ENCODE results near the gene VGLL3. TPM values are rescaled to one million over a fixed set of nuclear protein-coding genes. Genes with fewer than 3 reads are reported as not detected.
A peak's percentile ranks its signal among the peaks of the same experiment; 100 is the strongest.

The VGLL3 gene, protein sequence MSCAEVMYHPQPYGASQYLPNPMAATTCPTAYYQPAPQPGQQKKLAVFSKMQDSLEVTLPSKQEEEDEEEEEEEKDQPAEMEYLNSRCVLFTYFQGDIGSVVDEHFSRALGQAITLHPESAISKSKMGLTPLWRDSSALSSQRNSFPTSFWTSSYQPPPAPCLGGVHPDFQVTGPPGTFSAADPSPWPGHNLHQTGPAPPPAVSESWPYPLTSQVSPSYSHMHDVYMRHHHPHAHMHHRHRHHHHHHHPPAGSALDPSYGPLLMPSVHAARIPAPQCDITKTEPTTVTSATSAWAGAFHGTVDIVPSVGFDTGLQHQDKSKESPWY
- under 1 TPM in 3 of 5 donors, not detected in 2; 0.03 to 0.20 (median 0.03) TPM for total RNA-seq
- total RNA-seq (2013): 0.02 TPM
- 0 to 0.05 (median 0) reads per million in 29 experiments for total RNA-seq

DNA sequence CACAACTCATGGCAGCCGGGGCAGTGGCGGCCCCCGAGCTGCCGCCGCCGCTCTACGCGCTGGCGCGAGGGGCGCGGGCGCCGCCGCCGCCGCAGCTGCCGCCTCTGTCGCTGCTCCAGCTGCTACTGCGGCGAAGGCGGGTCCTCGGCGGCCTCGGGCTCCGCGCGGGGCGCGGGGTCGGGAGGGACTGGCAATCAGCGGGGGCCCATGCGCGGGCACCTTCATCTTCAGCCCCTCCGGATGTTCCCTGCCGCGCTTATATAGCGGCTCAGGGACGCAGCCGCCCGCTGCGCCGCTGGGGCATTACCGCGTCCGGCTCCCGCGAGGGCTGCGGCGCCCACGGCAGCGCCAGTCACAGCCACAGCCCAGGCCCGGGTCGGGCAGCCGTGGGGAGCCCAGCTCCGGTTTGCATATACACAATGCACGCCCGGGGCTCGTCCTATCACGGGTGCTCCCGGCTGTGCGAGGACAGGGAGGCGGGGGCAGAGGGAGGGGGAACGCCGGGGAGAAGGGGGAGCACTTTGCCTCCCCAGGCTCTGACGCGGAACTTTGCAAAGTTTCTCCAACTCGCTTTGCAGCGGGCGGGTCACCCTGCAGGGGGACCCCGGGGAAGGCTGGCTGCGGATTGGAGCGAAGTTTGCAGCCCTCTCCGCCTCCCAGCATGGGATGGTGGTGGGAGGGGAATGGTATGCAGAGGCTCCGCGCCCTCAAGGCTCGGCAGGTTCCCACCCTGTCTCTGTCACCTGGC lies at the start of gene VGLL3:
Gene VGLL3 (minus strand): TSS at position 416 of the 748 bp plus-strand sequence. CDS start 406 bp downstream, at position 10.
- Mint-ChIP-seq H3K4me3 (peak within 1 kb of the TSS in 1 of 3 donors; percentile 22), H3K27me3 (peaks cover 22 to 25% of the 10 kb centered on the region in 2 donors), H3K4me1 (peaks cover 0 to 7% (median 3%) of the 10 kb centered on the region in 3 donors), H3K36me3 (no peaks in the 10 kb centered on the region), H3K9me3 (peaks cover 0 to 8% (median 6%) of the 10 kb centered on the region in 3 donors), H3K27ac (no peak within 1 kb of the TSS)
- peaks cover 8 to 10% of the 10 kb centered on the region in 2 experiments for H3K27me3 ChIP-seq (replicated peaks in 1 of 2; ENCODE audit: control insufficient read depth in 2 of 2, extremely low read depth in 1 of 2, insufficient read depth in 2 of 2, low read length in 1 of 2)
- H3K4me3 ChIP-seq (ENCODE audit: control insufficient read depth in 1 of 2, extremely low read depth in 1 of 2, low read length in 1 of 2): peak within 1 kb of the TSS in 1 of 2 donors; percentile 63
- DNase-seq: no peak
- CTCF ChIA-PET: no interaction called here
- H3K4me1 ChIP-seq (ENCODE audit: control insufficient read depth in 1 of 2, extremely low read depth in 1 of 2, insufficient read depth in 2 of 2, low read length in 2 of 2): peaks cover 0 to 6% of the 10 kb centered on the region in 2 experiments
- H3K36me3 ChIP-seq (ENCODE audit: control insufficient read depth in 2 of 2, extremely low read depth in 1 of 2, insufficient read depth in 1 of 2, low read length in 1 of 2): no peaks in the 10 kb centered on the region
- POLR2A ChIA-PET: no interaction called here
- ATAC-seq (replicated peaks in 1 of 4): peak in 3 of 4 experiments; percentile 16 to 53 (median 52)
- H3K9me3 ChIP-seq: no peaks in the 10 kb centered on the region
- no peak within 1 kb of the TSS for H3K27ac ChIP-seq (ENCODE audit: low read length)
- WGBS (ENCODE audit: insufficient coverage): 3% methylated on average over 68 of the region's 77 CpGs

DNA sequence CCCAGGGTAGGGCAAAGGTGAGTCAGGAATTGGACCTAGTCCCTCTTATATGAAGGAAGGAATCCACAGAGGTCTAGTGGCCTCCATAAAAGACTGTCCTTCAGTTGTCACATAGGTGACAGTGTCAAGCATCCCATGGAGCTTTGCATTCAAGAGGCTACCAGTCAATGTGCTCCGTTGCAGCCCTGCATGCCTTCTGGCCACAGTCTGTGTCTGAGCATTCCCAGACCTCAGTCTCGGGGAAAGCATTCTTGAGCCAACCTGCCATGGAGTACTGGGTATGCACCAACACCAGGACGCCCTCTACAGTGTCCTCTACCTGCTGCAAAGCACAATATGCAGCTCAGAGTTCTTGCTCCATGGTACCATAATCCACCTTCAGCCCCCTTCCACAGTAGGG lies 46.7 kb upstream of the VGLL3 start:
- Histone ChIP-seq H3K9me3 (no peaks in the 10 kb centered on the region), H3K27me3 (replicated peaks in 1 of 2; ENCODE audit: control insufficient read depth in 2 of 2, extremely low read depth in 1 of 2, insufficient read depth in 2 of 2, low read length in 1 of 2) (no peaks in the 10 kb centered on the region), H3K36me3 (ENCODE audit: control insufficient read depth in 2 of 2, extremely low read depth in 1 of 2, insufficient read depth in 1 of 2, low read length in 1 of 2) (no peaks in the 10 kb centered on the region), H3K4me3 (ENCODE audit: control insufficient read depth in 1 of 2, extremely low read depth in 1 of 2, low read length in 1 of 2) (no peak overlapping the region), H3K4me1 (ENCODE audit: control insufficient read depth in 1 of 2, extremely low read depth in 1 of 2, insufficient read depth in 2 of 2, low read length in 2 of 2) (no peaks in the 10 kb centered on the region), H3K27ac (ENCODE audit: low read length) (no peak overlapping the region)
- peaks cover 0 to 11% (median 0%) of the 10 kb centered on the region in 3 donors for H3K9me3 Mint-ChIP-seq
- H3K27me3 Mint-ChIP-seq: no peaks in the 10 kb centered on the region
- no peaks in the 10 kb centered on the region for H3K36me3 Mint-ChIP-seq
- no peak overlapping the region for H3K27ac Mint-ChIP-seq
- POLR2A ChIA-PET: no interaction called here
- 73% methylated on average over 3 of the region's 3 CpGs for WGBS (ENCODE audit: insufficient coverage)
- CTCF ChIA-PET: no interaction called here
- no peak overlapping the region for H3K4me3 Mint-ChIP-seq
- DNase-seq: no peak
- no peak for ATAC-seq (replicated peaks in 1 of 4)
- H3K4me1 Mint-ChIP-seq: no peaks in the 10 kb centered on the region

DNA sequence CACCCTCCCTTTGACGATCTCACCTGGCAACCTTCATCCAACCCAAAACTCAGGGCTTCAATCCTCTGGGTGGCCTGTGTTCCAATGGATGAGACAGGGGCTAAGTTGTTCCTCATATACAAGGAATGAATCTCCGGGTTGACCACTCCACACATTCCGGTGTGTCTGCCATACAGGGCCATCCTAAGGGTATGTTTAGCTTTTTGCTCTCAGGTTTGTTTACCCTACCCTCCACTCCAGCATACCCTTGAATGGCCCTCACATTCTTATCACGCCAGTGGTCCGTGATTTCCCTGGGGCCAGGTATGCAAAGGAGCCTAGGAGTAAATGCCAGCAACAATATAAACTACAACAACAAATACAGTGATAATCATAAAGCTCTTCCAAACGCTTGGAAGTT lies 45.7 kb upstream of the VGLL3 start:
- H3K9me3 ChIP-seq: no peaks in the 10 kb centered on the region
- no peak for DNase-seq
- no peak overlapping the region for H3K27ac ChIP-seq (ENCODE audit: low read length)
- H3K4me3 ChIP-seq (ENCODE audit: control insufficient read depth in 1 of 2, extremely low read depth in 1 of 2, low read length in 1 of 2): no peak overlapping the region
- H3K4me3 Mint-ChIP-seq: no peak overlapping the region
- no peaks in the 10 kb centered on the region for H3K36me3 Mint-ChIP-seq
- CTCF ChIA-PET: no interaction called here
- H3K4me1 ChIP-seq (ENCODE audit: control insufficient read depth in 1 of 2, extremely low read depth in 1 of 2, insufficient read depth in 2 of 2, low read length in 2 of 2): no peaks in the 10 kb centered on the region
- H3K27me3 ChIP-seq (replicated peaks in 1 of 2; ENCODE audit: control insufficient read depth in 2 of 2, extremely low read depth in 1 of 2, insufficient read depth in 2 of 2, low read length in 1 of 2): no peaks in the 10 kb centered on the region
- H3K36me3 ChIP-seq (ENCODE audit: control insufficient read depth in 2 of 2, extremely low read depth in 1 of 2, insufficient read depth in 1 of 2, low read length in 1 of 2): no peaks in the 10 kb centered on the region
- H3K9me3 Mint-ChIP-seq: peaks cover under 1 to 13% (median 2%) of the 10 kb centered on the region in 3 donors
- no peak for ATAC-seq (replicated peaks in 1 of 4)
- WGBS (ENCODE audit: insufficient coverage): 93% methylated on average over 3 of the region's 6 CpGs
- no peak overlapping the region for H3K27ac Mint-ChIP-seq
- H3K4me1 Mint-ChIP-seq: no peaks in the 10 kb centered on the region
- POLR2A ChIA-PET: no interaction called here
- no peaks in the 10 kb centered on the region for H3K27me3 Mint-ChIP-seq

DNA sequence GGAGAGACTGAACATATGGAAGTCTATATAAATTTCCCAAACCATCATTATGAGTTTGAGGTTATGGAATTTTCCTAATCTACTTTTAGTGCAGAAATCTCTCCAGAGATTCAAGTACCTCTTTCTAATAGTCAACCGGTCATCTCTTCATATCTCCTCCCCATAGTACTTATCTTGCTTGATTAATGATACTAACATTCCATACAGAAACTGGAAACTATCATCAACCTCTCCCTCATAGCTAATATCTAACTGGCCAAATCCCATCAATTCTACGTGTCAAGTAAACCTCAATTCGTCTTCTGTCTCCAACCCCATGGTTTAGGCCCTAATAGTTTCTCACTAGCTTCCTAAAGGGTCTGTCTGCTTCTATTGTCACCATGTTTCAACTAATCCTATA lies 44.4 kb upstream of the VGLL3 start:
- no peaks in the 10 kb centered on the region for H3K9me3 ChIP-seq
- 73% methylated on average over 3 of the region's 3 CpGs for WGBS (ENCODE audit: insufficient coverage)
- peaks cover 3 to 15% (median 5%) of the 10 kb centered on the region in 3 donors for H3K9me3 Mint-ChIP-seq
- H3K27ac Mint-ChIP-seq: no peak overlapping the region
- H3K27me3 ChIP-seq (replicated peaks in 1 of 2; ENCODE audit: control insufficient read depth in 2 of 2, extremely low read depth in 1 of 2, insufficient read depth in 2 of 2, low read length in 1 of 2): no peaks in the 10 kb centered on the region
- H3K36me3 ChIP-seq (ENCODE audit: control insufficient read depth in 2 of 2, extremely low read depth in 1 of 2, insufficient read depth in 1 of 2, low read length in 1 of 2): no peaks in the 10 kb centered on the region
- no peak overlapping the region for H3K4me3 Mint-ChIP-seq
- ChIA-PET POLR2A (no interaction called here), CTCF (no interaction called here)
- no peak for DNase-seq
- H3K27me3 Mint-ChIP-seq: no peaks in the 10 kb centered on the region
- no peak for ATAC-seq (replicated peaks in 1 of 4)
- no peaks in the 10 kb centered on the region for H3K36me3 Mint-ChIP-seq
- H3K4me3 ChIP-seq (ENCODE audit: control insufficient read depth in 1 of 2, extremely low read depth in 1 of 2, low read length in 1 of 2): no peak overlapping the region
- no peaks in the 10 kb centered on the region for H3K4me1 ChIP-seq (ENCODE audit: control insufficient read depth in 1 of 2, extremely low read depth in 1 of 2, insufficient read depth in 2 of 2, low read length in 2 of 2)
- H3K4me1 Mint-ChIP-seq: no peaks in the 10 kb centered on the region
- no peak overlapping the region for H3K27ac ChIP-seq (ENCODE audit: low read length)

DNA sequence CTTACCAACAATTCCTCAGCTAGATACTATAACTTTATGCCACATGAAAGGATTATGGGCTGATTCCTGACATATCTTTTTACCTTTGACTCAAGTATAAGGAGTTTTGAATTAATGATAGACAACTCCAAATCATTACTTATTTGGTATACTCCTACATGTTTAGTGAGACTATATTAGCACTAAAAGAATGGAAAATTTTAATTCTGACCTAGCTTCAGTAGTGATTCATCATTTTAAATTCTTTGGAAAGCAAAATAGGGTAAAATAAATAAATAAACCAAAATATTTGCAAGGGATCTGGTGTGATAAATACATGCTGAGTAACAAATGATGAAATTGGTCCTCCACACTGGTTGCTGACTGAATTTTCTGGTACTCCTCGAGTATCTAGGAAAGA lies 42.3 kb upstream of the VGLL3 start:
- Histone ChIP-seq H3K4me3 (ENCODE audit: control insufficient read depth in 1 of 2, extremely low read depth in 1 of 2, low read length in 1 of 2) (no peak overlapping the region), H3K27me3 (replicated peaks in 1 of 2; ENCODE audit: control insufficient read depth in 2 of 2, extremely low read depth in 1 of 2, insufficient read depth in 2 of 2, low read length in 1 of 2) (no peaks in the 10 kb centered on the region), H3K27ac (ENCODE audit: low read length) (no peak overlapping the region), H3K4me1 (ENCODE audit: control insufficient read depth in 1 of 2, extremely low read depth in 1 of 2, insufficient read depth in 2 of 2, low read length in 2 of 2) (no peaks in the 10 kb centered on the region), H3K9me3 (no peaks in the 10 kb centered on the region), H3K36me3 (ENCODE audit: control insufficient read depth in 2 of 2, extremely low read depth in 1 of 2, insufficient read depth in 1 of 2, low read length in 1 of 2) (no peaks in the 10 kb centered on the region)
- no peak for DNase-seq
- WGBS (ENCODE audit: insufficient coverage): 0% methylated on average over 1 of the region's 1 CpG
- no peak overlapping the region for H3K27ac Mint-ChIP-seq
- ChIA-PET POLR2A (no interaction called here), CTCF (no interaction called here)
- no peak for ATAC-seq (replicated peaks in 1 of 4)
- no peak overlapping the region for H3K4me3 Mint-ChIP-seq
- H3K4me1 Mint-ChIP-seq: no peaks in the 10 kb centered on the region
- no peaks in the 10 kb centered on the region for H3K36me3 Mint-ChIP-seq
- H3K27me3 Mint-ChIP-seq: no peaks in the 10 kb centered on the region
- peaks cover 5 to 15% (median 7%) of the 10 kb centered on the region in 3 donors for H3K9me3 Mint-ChIP-seq

DNA sequence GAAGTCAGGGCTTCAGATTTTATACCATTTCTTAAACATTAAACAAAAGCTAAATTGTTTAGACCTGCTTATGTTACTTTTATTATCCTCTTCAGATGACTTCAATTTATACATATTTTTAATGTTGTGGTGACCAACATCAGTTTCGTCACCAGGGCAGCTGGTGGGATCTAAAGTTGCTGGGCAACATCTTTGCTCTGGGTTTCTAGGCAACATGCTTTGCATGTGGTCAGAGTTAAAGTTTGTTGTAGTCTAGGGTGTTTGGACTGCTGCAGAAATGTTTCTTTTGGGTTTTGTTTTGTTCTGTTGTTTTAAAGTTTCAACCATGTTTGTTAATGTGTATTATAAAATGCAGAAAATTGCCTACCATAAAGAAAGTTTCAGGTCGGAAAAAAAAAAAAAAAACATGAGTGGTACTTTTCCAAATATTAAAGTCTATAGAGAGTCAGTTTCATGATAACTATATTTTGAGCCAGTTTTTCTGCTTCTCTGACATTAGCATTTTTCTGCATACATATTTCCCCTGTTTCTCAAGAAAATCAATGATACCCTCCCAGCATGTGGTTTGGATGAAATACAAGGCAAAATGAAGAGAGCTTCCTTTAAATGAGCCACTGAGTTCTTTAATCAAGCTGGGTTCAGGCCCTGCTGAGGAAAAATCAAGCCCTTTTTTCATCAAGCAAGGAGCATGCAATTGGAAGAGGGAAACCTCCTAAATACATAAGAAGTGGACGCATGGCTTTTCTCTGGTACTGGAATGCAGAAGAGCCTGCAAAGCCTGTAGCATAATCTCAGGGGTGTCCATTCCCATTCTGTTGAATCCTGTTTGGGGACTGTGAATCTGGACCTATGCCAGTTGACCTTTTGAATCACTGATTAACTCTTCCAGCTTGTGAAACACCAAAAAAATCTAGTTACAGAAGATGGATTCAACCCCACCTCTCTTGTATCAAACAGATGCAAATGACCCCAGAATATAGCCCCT lies 35.0 kb upstream of the VGLL3 start:
- H3K4me3 Mint-ChIP-seq: no peak overlapping the region
- no peaks in the 10 kb centered on the region for H3K4me1 Mint-ChIP-seq
- no peak for ATAC-seq (replicated peaks in 1 of 4)
- no peaks in the 10 kb centered on the region for H3K27me3 Mint-ChIP-seq
- H3K27ac Mint-ChIP-seq: no peak overlapping the region
- H3K4me3 ChIP-seq (ENCODE audit: control insufficient read depth in 1 of 2, extremely low read depth in 1 of 2, low read length in 1 of 2): no peak overlapping the region
- H3K27ac ChIP-seq (ENCODE audit: low read length): no peak overlapping the region
- no peaks in the 10 kb centered on the region for H3K27me3 ChIP-seq (replicated peaks in 1 of 2; ENCODE audit: control insufficient read depth in 2 of 2, extremely low read depth in 1 of 2, insufficient read depth in 2 of 2, low read length in 1 of 2)
- 100% methylated on average over 1 of the region's 3 CpGs for WGBS (ENCODE audit: insufficient coverage)
- no peaks in the 10 kb centered on the region for H3K36me3 ChIP-seq (ENCODE audit: control insufficient read depth in 2 of 2, extremely low read depth in 1 of 2, insufficient read depth in 1 of 2, low read length in 1 of 2)
- DNase-seq: no peak
- H3K9me3 ChIP-seq: no peaks in the 10 kb centered on the region
- ChIA-PET POLR2A (no interaction called here), CTCF (interaction anchor here in 1 of 2 donors (0.7 kb wide), 1 partner anchor 379 kb away, joined by 4 read pairs; no protein-coding TSS in a partner anchor)
- H3K36me3 Mint-ChIP-seq: no peaks in the 10 kb centered on the region
- no peaks in the 10 kb centered on the region for H3K4me1 ChIP-seq (ENCODE audit: control insufficient read depth in 1 of 2, extremely low read depth in 1 of 2, insufficient read depth in 2 of 2, low read length in 2 of 2)
- peaks cover 0 to 7% (median 4%) of the 10 kb centered on the region in 3 donors for H3K9me3 Mint-ChIP-seq

Data from T-cell (primary cell).